Right cardiac atrium (tissue), 5 donors: ENCODE data around the gene WNT9B. TPM values are rescaled to one million over a fixed set of nuclear protein-coding genes. Genes with fewer than 3 reads are reported as not detected.
A peak's percentile ranks its signal among the peaks of the same experiment; 100 is the strongest.

Experiments
- ATAC-seq, 2 donors: fragments of 200-7000 bp; cut with Tn5 transposase; one replicate each; pipeline versions ENCODE4 v1.8.0 to v1.9.1; 2020; ENCODE audit warnings: moderate library complexity in 2 of 2, mild to moderate bottlenecking in 1 of 2
- DNase-seq, 3 donors: peaks; one replicate each; pipeline ENCODE4 v3.0.0-alpha.2; 2020
- H3K27ac ChIP-seq: one replicate; pipeline ENCODE4 v1.5.1; 2013; ENCODE audit warnings: mild to moderate bottlenecking, low read length, control low read depth, moderate library complexity
- H3K27me3 ChIP-seq: one replicate; pipeline ENCODE4 v1.6.1; 2013; ENCODE audit not compliant: control insufficient read depth, insufficient read depth
- H3K4me1 ChIP-seq: one replicate; pipeline ENCODE4 v1.6.1; 2013; ENCODE audit warnings: low read length; ENCODE audit not compliant: control insufficient read depth, insufficient read depth
- H3K4me3 ChIP-seq: one replicate; pipeline ENCODE4 v1.5.1; 2013; ENCODE audit warnings: low read length, control low read depth
- H3K9me3 ChIP-seq: one replicate; pipeline ENCODE4 v1.6.1; 2013; ENCODE audit warnings: low read length; ENCODE audit not compliant: control insufficient read depth
- WGBS: extraction: QIAGEN DNeasy Blood & Tissue Kit; methylation state at CpG from one replicate; pipeline ENCODE4 v1.1.7; 2013; 5-methylcytosine and 5-hydroxymethylcytosine counted together
- intact Hi-C, 4 donors: fragments of 100-400 bp; cut with DNase I; formaldehyde crosslinking; loops; one replicate each; pipeline versions ENCODE4 v1.11.0 to v1.14.0; 2022 to 2023
- polyA plus RNA-seq: library from polyadenylated mRNA; stranded (reverse); fragments of 200-250 nt; gene quantifications from one replicate; pipeline ENCODE4 v1.2.3, GENCODE V29; 2013
- total RNA-seq, 4 donors: library from RNA; stranded (reverse); fragmentation: NEBNext Ultra II Directional; extraction: Animal tissue kit (Norgen Biotek cat#: 25700); gene quantifications; one replicate each; pipeline ENCODE4 v1.2.1, GENCODE V29; 2021
- donor health status: healthy with polysubstance abuse.
- donor health status: DM: no; HTN: yes; CAD: no.
- donor health status: DM: no; HTN: no; CAD: no.
- donor health status: DM: no; HTN: yes; CAD: no; lungs with severe emphysema.
- donor health status: DM: yes; HTN: yes; CAD: no.

Gene WNT9B
- total and polyA plus RNA-seq, 5 donors: 0.61 to 20.7 (median 3.2) TPM

DNA sequence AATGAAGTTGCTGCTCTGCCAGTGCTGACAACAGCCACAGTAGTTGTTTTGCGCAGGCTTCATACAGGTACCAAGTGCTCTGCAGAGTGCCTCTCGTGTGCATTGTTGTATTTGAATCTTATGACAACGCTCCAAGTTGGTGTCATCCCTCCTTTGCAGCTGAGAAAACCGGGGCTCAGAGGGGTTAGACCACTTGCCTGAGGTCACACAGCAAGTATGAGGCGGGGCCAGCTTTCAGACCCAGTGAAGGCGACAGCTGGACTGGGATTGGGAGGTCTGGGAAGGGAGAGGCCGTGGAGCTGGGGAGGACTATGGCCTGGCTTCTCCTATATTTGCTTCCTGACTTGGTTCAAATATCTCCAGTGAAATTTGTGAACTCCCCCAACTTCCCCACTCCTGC, 33.2 kb downstream of the WNT9B start:
- Histone ChIP-seq H3K4me1 (no peaks in the 10 kb centered on the region), H3K27ac (no peak overlapping the region), H3K27me3 (no peaks in the 10 kb centered on the region), H3K9me3 (no peaks in the 10 kb centered on the region), H3K4me3 (no peak overlapping the region)
- 78% methylated on average over 7 of the region's 7 CpGs for WGBS
- ATAC-seq: no peak
- intact Hi-C loops: no loop called here
- DNase-seq: no peak

- no peak for ATAC-seq
- no peaks in the 10 kb centered on the region for H3K27me3 ChIP-seq
- 55% methylated on average over 10 of the region's 10 CpGs for WGBS
Measured at GRCh38 chr17:46885415-46886309, 34.3 kb downstream of the WNT9B start.

DNA sequence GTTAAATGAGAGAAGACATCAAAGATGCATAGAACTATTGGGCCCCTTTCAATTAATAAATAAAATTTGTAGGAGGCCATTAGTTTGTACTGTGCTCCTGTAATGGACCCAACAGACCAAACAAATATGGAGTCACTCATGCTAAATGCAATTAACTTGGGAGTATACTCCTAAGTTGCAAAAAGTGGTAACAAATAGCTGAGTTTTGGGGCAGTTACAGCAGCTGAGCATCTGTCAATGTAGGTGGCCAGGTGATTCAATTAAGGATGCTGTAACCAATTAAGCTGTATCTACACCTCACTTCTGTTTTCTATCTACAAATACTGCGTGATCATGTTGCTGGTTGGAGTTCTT, 34.9 kb downstream of the WNT9B start:
- WGBS: 90% methylated on average over 1 of the region's 1 CpG
- no peak for DNase-seq
- H3K9me3 ChIP-seq: no peaks in the 10 kb centered on the region
- no peaks in the 10 kb centered on the region for H3K27me3 ChIP-seq
- H3K4me1 ChIP-seq: no peaks in the 10 kb centered on the region
- intact Hi-C loops: no loop called here
- no peak overlapping the region for H3K27ac ChIP-seq
- H3K4me3 ChIP-seq: no peak overlapping the region
- ATAC-seq: no peak

More at GRCh38 chr17:46885415-46886309, 34.3 kb downstream of the WNT9B start:
- Histone ChIP-seq H3K4me3 (no peak overlapping the region), H3K4me1 (no peaks in the 10 kb centered on the region), H3K27ac (no peak overlapping the region), H3K9me3 (no peaks in the 10 kb centered on the region)
- intact Hi-C loops: no loop called here
- no peak for DNase-seq

GRCh38 chr17:46887717-46888116, 36.3 kb downstream of the WNT9B start:
- Histone ChIP-seq H3K9me3 (no peaks in the 10 kb centered on the region), H3K27me3 (no peaks in the 10 kb centered on the region), H3K4me1 (no peaks in the 10 kb centered on the region), H3K4me3 (no peak overlapping the region), H3K27ac (no peak overlapping the region)
- ATAC-seq (peak in 1 of 2 donors; percentile 52), DNase-seq (no peak)
- WGBS: 49% methylated on average over 3 of the region's 3 CpGs
- intact Hi-C loops: no loop called here

GRCh38 chr17:46888727-46889126, 37.3 kb downstream of the WNT9B start:
- H3K4me1 ChIP-seq: no peaks in the 10 kb centered on the region
- 70% methylated on average over 1 of the region's 1 CpG for WGBS
- no peaks in the 10 kb centered on the region for H3K9me3 ChIP-seq

DNA sequence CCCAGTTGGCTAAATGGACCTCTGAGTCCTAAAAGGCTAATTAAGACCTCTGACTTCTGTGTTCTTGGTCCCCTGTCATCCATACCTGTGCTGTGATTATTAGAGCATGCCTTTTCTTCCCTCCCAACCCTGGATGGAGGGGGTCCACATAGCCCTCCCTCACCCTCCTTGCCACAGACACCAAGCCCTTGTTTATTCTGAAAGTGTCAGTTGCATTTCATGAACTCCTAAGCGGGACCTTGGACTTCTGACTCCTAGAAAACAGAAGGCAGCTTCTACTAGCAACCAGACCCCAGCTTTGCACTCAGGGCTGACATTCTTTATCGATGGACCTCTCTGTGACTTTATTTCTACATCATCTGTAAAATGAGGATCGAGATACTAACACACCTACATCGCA, 38.1 kb downstream of the WNT9B start:
- ATAC-seq: no peak
- 87% methylated on average over 4 of the region's 4 CpGs for WGBS

More at GRCh38 chr17:46888727-46889126, 37.3 kb downstream of the WNT9B start:
- DNase-seq: no peak
- Histone ChIP-seq H3K4me3 (no peak overlapping the region), H3K27ac (no peak overlapping the region), H3K27me3 (no peaks in the 10 kb centered on the region)
- intact Hi-C loops: no loop called here
- no peak for ATAC-seq

GRCh38 chr17:46889992-46890564, 38.7 kb downstream of the WNT9B start:
- 43% methylated on average over 13 of the region's 13 CpGs for WGBS
- Histone ChIP-seq H3K4me3 (no peak overlapping the region), H3K9me3 (no peaks in the 10 kb centered on the region), H3K4me1 (no peaks in the 10 kb centered on the region), H3K27ac (no peak overlapping the region), H3K27me3 (no peaks in the 10 kb centered on the region)
- no peak for DNase-seq
- ATAC-seq: no peak
- intact Hi-C loops: no loop called here

More for the DNA sequence above, 38.1 kb downstream of the WNT9B start:
- intact Hi-C loops: no loop called here
- Histone ChIP-seq H3K27ac (no peak overlapping the region), H3K27me3 (no peaks in the 10 kb centered on the region), H3K4me1 (no peaks in the 10 kb centered on the region), H3K9me3 (no peaks in the 10 kb centered on the region), H3K4me3 (no peak overlapping the region)
- DNase-seq: no peak

- no peaks in the 10 kb centered on the region for H3K4me1 ChIP-seq
- DNase-seq (no peak), ATAC-seq (no peak)
- 58% methylated on average over 6 of the region's 6 CpGs for WGBS
- intact Hi-C loops: no loop called here
- no peaks in the 10 kb centered on the region for H3K9me3 ChIP-seq
- no peak overlapping the region for H3K4me3 ChIP-seq
- no peaks in the 10 kb centered on the region for H3K27me3 ChIP-seq
- no peak overlapping the region for H3K27ac ChIP-seq
Measured at GRCh38 chr17:46890638-46891037, 39.3 kb downstream of the WNT9B start.

GRCh38 chr17:46892192-46892703, 40.9 kb downstream of the WNT9B start:
- ATAC-seq (no peak), DNase-seq (no peak)
- Histone ChIP-seq H3K27me3 (no peaks in the 10 kb centered on the region), H3K9me3 (no peaks in the 10 kb centered on the region), H3K4me1 (no peaks in the 10 kb centered on the region), H3K4me3 (no peak overlapping the region), H3K27ac (no peak overlapping the region)
- 57% methylated on average over 4 of the region's 4 CpGs for WGBS
- intact Hi-C loops: no loop called here

GRCh38 chr17:46894024-46894423, 42.6 kb downstream of the WNT9B start:
- Histone ChIP-seq H3K4me1 (no peaks in the 10 kb centered on the region), H3K4me3 (no peak overlapping the region), H3K27me3 (no peaks in the 10 kb centered on the region), H3K9me3 (no peaks in the 10 kb centered on the region), H3K27ac (no peak overlapping the region)
- 82% methylated on average over 9 of the region's 9 CpGs for WGBS
- DNase-seq (no peak), ATAC-seq (no peak)
- intact Hi-C loops: no loop called here

DNA sequence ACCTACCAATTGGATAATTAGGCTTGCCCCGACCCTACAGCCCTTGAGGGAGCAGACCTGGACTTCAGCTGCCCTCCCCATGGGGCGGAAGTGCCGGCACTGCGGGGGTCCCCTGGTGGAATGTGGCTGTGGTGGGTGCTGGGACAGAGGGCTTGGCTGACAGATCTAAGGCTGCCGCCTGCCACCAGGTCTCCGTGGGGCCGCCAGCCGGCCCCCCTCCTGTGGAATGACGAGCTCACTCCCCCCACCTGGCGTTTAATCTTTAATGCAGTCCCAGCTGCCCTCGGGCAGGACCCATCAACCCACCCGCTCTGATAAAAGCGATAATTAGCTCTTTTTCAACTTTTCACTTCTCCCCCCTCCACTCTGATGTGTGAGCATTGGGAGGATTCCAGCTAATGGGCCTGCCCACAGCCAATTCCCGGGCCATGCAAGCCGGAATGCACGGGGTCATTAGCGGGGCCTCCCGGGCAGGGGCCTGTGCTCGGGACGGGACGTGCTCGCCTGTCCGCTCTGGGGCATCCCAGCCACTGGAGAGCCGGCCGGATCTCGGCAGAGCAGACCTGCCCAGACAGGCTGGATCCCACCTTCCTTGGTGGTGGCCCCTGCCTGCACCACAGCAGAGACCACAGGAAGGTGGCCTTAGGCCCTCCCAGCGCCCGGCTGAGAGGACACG, 43.2 kb downstream of the WNT9B start:
- Histone ChIP-seq H3K4me1 (no peaks in the 10 kb centered on the region), H3K4me3 (no peak overlapping the region), H3K27me3 (no peaks in the 10 kb centered on the region), H3K27ac (no peak overlapping the region), H3K9me3 (no peaks in the 10 kb centered on the region)
- intact Hi-C loops: no loop called here
- ATAC-seq: peak; percentile 81
- peak; percentile 41 to 69 (median 58) for DNase-seq
- 30% methylated on average over 29 of the region's 29 CpGs for WGBS
